Stimulated activated CD8-positive, alpha-beta memory T cell treated with anti-CD3 and anti-CD28 coated beads, Interleukin-12 subunit alpha, Interleukin-12 subunit beta, amount 100 ng/mL, for 1 hour (primary cell): ENCODE data around the gene NAALADL2.
"Not testable (repeated sequence)": the region's sequence is repeated elsewhere in the genome, so short reads cannot be mapped to it uniquely, and the experiment has no call there.

Source experiments
- DNase-seq: peaks from one replicate; pipeline ENCODE4 v3.0.0-alpha.2; 2020; ENCODE audit warnings: low read depth

Gene NAALADL2

DNA sequence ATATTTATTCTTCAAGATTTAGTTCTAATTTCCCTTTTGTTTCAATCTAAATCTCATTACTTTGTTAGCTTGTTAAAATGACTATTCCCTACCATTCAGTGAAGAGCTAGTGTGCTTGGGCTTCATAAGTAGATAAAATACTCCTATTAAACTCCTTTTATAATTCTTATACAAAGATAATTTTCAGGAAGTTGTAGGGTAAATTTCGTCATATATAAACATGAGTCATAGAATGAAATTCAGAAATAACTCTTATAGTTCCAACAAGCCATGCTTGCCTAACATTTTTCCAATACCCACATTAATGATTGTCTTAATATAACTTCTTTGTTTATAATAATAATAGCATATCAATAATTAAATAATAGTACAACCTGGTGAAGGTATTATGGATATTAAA lies 407.3 kb downstream of the NAALADL2 start:
- DNase-seq, result no peak

DNA sequence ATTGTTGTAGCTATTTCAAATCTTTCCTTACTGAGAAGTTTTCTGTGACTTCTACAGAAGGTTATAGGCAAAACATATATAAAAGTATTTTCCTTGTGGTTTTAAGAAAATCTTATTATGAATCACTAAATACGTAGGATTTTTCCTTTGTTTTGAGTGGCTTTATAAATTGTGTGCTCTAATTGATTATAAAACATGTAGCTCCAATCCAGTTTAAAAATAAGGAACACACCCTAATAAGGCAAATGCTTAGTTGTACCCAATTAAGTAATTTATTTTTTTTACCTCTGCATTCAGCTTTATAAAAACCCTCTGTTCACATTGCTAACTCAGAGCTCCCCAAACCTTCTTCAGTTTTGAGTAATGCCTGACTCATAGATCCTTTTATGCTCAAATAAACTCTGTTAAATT lies 408.0 kb downstream of the NAALADL2 start:
- DNase-seq, result no peak

DNA sequence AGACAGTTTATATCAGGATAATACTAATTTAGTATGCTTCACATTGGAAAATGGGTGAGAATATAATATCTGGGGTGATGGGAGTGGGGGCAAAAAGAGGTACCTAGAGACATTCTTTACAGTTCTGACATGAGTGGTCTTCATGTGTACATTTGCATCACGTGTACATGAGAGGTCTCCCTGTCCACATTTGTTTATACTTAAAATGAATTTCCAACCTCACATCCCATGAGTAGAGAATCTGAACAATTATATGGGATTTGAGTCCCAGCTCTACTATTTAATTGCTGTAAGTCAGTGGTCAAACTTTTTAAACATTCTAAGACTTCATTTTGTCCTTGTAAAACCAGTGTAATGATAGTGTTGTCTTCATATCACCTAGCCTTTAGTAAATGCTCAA lies 408.4 kb downstream of the NAALADL2 start:
- no peak for DNase-seq

DNA sequence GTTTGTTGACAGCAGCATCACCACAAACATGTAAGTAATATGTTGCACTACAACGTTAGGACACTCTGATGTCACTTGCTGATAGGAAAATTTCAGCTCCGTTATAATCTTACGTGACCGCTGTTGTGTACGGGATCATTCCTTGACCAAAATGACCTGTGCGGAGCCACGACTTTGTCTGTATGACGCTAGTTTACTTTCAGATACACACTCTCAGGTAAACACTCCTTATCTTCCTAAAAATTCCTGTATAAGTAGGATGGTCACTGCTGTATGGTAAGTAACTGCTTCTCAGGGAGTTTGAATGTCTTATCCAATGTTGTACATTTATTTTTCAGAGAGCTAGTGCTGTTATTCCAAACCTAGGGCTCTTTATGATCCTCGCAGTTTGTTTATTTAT lies 410.3 kb downstream of the NAALADL2 start:
- no peak for DNase-seq

DNA sequence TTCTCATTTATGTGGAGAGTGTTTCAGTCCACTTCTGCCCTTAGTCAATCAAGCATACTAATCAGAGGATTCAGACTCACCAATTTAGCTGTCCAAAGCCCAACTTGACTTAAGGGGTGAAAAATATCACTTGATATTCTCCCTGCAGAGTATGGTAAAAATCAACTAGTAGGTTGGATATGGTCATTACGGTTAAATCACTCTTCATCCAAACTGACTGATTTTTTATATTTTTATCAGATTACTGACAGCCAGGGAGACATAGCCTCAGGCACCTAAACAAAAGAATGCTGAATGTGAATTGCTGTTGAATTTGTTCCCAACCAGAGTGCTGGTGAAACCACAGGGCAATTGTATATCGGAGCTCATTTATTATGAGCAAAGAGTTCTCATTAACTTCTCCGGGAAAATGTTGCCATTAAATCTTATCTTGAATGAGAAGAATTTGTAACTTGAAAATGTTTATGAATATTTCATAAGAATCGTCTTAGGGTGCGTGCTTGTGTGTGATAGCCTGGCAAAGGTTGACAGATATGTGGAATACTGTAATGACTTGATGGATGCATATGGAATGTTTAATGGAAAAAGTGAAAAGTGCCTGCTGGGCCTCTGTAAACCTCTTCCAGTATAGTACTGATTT lies 411.2 kb downstream of the NAALADL2 start:
- DNase-seq, result no peak

DNA sequence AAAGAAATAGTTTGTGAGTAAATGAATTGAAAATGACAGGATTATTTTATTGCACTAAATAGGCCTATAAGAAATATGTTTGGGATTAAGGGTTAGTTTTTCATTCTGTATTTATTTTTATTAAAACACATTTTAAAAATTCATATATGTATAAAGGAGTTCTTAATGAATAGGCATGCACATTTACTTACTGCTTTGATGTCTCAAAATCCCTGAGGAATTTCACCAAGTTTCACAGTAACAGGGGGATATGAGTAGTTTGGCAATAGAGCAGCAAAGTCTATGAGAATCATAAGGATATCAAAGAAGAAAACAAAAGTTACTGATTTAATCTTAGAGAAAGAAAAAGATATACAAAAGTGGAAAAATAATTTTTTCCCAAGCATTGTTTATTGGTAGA lies 411.7 kb downstream of the NAALADL2 start:
- DNase-seq, result no peak

DNA sequence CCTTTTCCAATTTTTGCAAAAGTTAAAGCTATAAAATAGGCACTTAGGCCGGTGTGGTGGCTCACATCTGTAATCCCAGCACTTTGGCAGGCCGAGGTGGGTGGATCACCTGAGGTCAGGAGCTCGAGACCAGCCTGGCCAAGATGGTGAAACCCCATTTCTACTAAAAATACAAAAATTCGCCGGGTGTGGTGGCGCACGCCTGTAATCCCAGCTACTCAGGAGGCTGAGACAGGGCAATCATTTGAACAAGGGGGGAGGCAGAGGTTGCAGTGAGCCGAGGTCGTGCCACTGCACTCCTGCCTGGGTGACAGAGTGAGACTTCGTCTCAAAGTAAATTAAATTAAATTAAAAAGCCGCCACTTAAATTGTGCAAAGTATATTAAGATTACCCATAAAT lies 412.3 kb downstream of the NAALADL2 start:
- DNase-seq, result not testable (repeated sequence)

DNA sequence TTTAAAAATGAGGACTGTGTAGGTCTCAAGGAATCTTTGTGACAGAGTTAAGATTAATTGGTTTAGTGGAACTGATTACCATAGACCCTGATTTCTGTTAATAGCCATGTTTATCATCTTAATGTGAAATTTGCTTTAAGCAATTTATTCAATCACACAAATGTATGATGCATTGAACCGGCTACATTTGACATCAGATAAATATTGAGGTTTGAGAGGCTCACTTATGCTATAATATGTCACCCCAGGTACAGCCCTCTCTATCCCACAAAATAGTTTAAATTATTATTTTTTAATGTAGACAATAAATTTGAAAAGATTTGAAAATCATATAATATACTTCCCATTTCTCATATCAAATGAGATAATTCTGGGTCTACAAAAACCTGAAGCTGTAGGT lies 413.3 kb downstream of the NAALADL2 start:
- DNase-seq, result no peak

DNA sequence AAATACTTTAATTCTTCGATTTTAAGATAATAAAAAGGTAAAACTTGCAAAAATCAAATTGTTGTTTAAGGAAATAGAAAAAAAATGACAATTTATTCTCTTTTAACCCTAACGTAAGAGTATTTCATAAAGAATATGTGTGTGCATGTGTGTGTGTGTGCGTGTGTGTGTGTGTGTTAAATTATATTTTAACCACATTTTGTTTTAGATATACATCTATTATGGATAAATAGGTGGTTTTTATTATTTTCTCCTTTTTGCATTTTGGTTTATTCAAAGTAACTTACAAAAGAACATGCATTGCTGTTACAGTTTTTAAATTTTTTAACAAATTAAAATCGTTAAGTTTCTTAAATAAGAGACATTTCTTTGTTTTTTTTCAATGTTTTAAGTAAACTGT lies 414.4 kb downstream of the NAALADL2 start:
- DNase-seq, result no peak

DNA sequence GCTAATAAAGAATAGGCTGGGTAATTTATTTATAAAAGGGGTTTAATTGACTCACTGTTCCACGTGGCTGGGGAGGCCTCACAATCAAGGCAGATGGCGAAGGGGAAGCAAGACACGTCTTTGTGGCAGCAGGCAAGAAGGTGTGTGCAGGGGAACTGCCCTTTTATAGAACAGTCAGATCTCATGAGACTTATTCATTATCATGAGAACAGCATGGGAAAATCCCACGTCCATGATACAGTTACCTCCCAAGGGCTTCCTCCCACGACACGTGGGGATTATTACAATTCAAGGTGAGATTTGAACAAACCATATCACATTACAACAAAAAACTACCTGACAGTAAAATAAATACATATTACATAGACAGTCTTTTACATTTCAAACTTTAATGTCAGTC lies 414.9 kb downstream of the NAALADL2 start:
- no peak for DNase-seq

DNA sequence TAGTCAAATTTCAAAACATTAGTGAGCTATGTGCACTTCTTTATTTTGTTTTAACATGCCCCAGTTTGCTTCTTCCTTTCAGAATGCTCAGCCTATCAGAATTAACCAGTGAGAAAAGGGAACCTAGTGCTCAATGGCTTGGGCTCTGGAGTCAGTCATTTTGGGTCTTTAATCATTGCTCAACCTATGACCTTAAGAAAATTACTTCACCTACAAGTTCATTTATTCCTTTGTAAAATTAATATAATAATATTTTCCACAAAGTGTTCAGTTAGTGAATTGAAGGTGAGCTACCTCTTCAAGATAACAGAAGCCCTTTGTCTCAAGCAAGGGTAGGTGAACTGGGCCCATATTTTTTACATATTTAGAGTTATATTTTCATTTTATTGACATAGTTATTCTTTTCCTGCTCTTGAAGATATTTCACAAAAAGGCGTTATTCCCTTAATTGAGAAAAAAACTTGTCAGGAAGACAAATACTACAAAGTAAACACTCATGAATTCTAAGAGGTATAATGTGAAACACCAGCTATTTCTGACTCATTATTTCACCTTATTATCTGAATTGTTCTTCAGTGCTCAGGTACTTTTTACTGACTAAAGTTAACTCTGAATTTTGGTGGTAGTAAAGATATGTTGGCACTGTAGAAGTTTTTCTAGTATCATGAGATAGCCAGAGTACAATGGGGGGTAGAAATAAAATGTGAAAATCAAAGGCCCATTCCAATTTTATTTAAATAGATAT lies 415.5 kb downstream of the NAALADL2 start:
- DNase-seq, result no peak

DNA sequence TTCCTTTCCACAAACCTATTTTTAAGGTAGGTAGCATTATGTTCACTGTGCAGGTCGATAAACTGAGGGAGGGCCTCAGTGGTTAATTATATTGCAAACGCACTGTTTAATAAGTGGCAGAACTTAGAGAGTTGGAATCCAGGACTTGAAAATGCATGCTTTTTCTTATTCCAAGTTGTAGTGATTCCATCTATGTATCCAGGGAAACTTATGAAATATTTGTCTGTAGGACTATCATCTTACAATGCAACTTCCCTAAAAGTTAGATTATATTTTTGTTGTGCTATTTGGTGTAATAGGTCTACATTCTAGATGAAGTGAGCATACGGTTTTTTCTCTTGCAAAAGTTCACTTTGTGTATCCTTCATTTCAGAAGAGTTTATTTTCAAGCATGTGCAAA lies 419.5 kb downstream of the NAALADL2 start:
- DNase-seq, result no peak

DNA sequence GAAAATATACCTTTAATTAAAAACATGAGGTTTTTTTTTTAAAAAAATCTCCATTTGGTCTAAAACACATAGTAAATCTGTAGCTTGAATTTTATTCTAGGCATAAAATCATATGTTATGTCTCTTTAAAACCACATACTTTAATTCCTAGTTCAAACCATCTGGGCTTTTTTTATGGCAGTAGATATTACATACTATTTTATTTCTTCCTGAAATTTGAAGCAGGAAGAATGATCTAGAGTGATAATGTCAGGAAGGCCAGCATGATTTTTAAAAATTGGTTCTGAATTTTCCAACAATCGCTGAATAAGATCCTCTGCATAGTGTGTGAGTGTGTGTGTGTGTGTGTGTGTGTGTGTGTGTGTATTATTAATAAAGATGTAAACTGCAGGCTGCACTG lies 420.3 kb downstream of the NAALADL2 start:
- DNase-seq, result no peak

DNA sequence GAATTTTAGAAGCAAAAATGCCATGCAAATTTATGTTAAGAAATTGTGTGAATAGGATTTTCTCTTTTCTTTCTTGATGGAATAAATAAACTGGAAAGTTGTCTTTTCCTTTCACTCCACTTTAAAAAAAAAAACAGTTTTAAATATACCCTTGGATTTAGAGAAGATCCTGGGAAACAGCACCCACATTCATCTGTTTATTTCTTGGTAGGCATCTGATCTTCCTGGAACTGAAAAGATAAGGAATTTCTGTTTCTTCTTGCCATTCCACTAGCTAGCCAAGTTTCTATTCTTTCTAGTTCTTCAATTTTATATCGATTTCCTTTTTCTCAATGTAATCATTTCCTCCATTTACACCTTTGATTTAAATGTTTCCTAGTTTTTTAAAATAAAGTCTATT lies 420.8 kb downstream of the NAALADL2 start:
- DNase-seq, result no peak

DNA sequence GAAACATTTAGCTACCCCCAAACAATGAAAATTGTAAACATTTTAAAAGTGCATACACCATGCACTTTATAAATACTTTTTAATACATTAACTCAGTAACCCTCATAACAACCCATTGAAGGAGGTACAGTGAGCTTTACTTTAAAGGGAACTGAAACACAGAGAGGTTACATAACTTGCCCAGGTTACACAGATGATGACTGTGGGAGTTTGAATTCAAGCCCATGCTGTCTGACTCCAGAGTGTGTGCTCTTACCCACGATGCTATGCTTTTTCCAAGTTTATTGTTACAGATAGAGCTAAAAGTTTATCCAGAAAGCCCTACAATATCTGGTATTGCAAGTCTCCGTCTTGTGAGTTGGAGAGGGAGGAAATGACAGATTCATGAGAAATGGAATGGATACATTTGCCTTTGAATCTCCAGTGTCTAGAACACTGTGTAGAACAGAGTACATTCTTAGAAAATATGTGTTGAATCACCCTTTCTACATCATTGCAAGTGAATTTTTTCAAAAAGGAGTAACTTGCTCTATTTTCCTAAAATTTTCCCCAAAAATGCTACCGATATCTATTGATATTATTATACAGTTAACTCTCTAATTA lies 428.3 kb downstream of the NAALADL2 start:
- DNase-seq, result no peak

DNA sequence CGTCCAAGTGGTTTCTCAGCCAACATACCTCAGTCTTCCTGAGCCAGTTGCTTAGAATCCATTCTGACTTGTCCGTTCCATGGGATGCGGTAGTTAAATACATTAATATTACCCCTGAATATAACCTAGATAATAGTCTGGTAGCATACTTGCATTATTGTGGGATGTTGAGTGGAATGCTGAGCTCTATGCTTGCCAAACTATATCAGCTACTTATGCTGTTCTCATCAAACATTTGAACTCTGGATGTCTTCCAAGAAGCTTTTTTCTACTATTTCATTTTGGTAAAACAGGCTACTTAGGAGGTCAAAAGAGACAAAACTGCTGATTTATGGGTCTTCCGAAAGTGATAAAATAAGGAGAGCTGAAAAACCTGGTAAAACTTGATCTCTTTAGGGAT lies 429.5 kb downstream of the NAALADL2 start:
- no peak for DNase-seq

DNA sequence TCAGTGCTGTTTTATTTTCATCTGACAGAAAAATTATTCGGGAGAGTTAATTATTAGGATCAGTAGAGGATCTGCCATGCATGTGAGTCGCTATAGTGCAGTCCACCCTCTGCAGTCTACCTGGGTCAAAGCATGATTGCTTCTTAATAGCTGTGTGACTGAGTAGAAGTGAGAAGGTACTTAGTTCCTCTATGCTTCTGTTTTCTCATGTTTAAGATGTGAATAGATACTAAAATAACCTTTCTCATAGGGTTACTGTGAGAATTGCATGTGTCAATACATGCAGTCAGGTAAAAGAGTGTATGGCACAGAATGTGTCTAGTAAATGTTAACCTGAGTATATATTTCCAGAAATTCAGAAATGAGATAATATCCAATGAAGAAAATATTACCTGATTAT lies 435.7 kb downstream of the NAALADL2 start:
- DNase-seq, result no peak

DNA sequence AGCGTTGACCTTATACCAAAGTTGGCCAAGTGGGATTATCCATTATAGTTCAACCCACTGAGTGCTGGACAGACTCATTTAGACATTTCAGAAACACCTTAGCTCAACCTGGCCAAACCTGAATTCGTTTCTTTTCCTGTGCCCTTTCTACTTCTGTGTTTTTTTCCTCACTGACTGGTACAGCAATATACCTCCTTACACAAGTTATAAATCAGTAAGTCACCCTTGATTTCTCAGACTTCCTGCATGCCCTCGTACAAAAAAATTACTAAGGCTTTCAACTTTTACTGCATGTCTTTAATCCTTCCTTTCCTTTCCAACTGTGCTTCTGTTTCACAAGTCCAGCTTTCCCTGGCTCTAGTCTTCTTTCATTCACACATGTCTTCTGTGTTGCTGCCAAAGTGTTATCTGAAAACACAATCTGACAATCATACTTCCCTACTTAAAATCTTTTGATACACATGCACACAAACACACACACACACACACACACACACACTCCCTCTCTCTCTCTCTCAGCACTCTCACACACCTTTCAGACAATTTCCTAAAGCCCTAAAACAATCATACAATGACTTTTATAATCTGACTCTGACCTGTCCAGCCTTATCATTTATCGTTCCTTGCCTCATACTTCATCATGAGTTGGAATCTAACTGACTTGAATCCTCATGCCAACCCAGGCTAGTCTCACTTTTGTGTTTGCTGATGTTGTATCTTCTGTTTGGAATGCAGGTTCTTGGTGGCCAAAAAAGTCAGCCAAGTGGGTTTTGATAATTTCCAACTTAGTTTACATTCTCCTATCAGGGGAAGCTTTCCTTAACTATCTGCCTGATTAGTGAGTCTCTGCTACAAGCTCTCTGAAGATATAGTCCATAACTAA lies 436.4 kb downstream of the NAALADL2 start:
- DNase-seq, result no peak

DNA sequence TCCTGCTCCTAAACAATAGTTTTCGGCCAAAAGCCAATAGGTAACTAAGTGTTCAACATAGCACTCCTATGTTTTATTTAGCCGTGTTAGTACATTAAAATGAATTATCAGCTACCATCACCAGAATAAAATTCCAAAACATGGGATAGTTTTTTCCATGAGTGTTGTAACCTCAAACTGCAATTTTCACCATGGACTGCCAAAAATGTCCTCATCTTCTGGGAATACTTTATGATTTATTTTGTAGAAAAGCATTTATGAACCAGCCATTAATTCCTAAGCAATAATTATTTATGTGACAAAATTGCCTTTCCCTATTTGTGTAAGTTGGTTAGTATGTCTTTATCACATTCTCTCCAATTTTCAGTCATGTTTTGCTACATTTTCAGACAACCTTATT lies 438.1 kb downstream of the NAALADL2 start:
- no peak for DNase-seq

DNA sequence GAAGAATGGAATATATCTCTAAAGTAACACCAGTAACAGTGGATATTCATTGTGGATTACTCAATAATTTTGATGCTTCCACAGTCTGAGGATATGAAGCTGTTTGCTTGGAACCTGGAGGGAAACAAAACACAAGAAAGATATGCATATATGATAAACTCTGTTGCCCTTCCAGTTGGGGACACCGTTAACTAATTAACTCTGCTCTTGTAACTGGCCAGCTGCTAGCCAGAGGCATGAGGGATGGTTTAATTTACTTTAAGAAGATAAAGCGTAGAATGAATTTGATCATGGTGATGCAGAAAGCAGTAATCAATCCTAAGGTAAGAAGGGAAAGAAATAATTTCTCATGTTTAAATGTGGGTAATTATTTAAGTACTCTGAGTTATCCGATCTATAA lies 442.6 kb downstream of the NAALADL2 start:
- no peak for DNase-seq

DNA sequence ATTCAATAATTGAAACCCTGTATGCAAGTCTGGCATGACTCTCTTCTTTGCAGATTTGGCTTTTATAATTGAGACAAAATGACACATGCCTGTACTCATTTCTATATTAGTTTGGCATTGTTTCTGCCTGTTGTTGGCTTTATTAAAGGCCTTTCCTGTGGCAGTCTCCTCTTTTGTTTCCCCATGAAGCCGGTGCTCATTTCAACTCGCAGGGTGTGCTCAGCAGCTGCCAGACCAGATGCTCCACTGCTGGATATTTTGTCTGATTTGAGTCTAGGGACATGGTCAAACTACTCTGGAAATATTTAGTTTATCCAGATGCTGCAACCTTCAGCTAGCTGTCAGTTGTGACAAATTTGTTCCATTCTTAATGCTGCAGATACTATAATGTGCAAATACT lies 445.3 kb downstream of the NAALADL2 start:
- no peak for DNase-seq

DNA sequence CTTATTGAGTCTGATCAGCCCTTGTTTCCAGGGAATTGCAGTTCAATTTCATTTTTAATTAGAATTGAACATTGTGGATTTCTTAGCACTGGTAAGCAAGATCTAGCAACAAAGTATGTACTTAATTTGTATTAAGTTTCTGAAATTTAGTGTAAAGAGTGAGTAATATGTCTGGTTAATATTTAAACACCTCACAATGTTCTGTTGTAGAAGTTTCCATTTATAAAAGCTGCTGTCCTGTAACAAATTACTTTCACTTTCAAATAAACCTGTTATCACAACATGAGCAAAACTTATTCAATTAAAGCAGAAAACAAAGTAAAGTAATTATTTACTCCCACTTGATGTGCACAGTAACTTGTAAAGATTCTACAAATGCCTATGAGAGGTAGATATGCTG lies 448.5 kb downstream of the NAALADL2 start:
- no peak for DNase-seq

DNA sequence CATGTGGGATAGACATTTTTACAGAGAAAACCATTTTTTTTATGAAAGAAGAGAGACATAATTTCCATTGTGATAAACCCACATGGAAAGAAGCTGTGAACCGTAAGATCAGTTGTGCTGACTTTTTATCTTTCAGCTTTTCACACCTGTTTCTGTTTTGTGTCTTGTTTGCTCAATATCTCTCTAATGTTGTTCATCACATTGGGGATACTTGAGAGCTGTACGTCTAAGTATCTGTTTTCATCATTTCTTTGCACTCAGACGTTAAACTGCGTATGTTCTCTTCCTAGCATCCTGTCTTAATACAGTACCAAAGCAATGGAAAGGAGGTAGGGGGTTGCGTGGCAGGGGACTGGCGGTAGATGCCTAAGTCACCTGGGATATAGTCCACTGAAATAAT lies 449.0 kb downstream of the NAALADL2 start:
- DNase-seq, result no peak
